Ovary (tissue), 3 donors: ENCODE results near the gene SUSD3.

Experiments used
- CTCF ChIP-seq, 3 donors: fragments of 450-650 bp in 2 of 3; fragments of 200-600 bp in 1 of 3; IDR thresholded peaks; one replicate each; pipeline versions ENCODE4 v1.5.1 to v1.8.0; 2016 to 2022; ENCODE audit warnings: antibody characterized with exemption in 3 of 3, mild to moderate bottlenecking in 1 of 3
- POLR2A ChIP-seq: fragments of 450-650 bp; IDR thresholded peaks from one replicate; pipeline ENCODE4 v1.6.1; 2017; ENCODE audit warnings: antibody characterized with exemption, mild to moderate bottlenecking, moderate library complexity
- donor health status: DM: no; HTN: no; CAD: no.

GRCh38 chr9:93061260-93061751 is 2.8 kb downstream of the SUSD3 start:
- TF ChIP-seq CTCF (IDR thresholded peaks at IDR 0.05) (no peak), POLR2A (no peak)
